ENCODE results near the gene SGPP1. TPM values are rescaled to one million over a fixed set of nuclear protein-coding genes. Genes with fewer than 3 reads are reported as not detected.

The SGPP1 gene
- 38.0 TPM in 2 replicates for total RNA-seq

DNA sequence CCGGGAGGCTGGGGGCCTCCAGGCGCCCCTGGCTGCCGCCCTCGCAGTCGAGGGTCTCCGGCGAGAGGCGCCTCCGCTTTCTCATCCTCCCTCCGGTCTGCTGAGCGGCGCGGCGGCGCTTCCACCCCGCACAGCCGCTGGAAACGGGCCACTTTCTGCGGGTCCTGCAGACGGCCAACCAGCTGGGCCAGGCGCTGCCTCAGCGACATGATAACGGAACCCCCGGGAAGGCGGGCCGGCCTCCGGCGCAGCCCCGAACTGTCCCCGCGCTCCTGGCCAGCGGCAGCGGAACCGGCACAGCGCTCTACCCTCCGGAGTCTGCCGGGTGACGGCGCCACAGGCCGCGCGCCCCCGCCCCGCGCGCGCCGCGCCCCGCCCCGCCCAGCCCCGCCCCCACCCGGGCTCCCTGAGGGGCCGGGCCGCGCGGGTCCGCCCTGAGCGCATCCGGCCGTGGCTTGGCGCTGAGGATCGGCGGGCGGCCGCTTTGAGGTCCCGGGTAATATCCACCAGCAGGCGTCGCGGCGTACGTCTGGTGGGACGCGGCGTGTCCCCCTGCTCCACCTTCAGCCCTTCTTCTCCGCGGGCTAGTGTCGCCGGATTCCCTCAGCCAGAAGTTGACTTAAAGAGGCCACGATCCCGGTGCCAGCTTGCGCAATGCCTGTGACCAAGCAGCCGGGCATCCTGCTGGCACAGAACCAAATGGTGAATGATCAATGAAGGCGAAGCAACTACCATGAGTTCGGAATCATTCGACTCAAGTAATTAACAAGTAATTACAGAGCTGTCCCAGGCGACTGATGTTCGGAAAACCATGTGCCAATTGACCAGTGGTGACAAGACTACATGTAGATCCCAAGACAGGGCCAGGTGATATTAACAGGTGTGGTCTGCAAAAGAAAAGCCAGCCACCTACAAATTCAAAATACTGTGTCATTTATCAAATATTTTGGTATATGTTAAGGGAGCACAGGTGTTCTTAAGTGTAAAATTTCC, at the start of gene SGPP1:
SGPP1 (minus strand) TSS at position 330 of the 993 bp plus-strand sequence; CDS start at position 209, 121 bp downstream.
- peaks cover 3% of the 10 kb centered on the region for H3K27me3 ChIP-seq (ENCODE audit: insufficient read depth, low read length)
- peak within 1 kb of the TSS; percentile 91 for H2AFZ ChIP-seq (ENCODE audit: low read length)
- peak; percentile 18 for TF ChIP-seq CTCF (IDR thresholded peaks at IDR 0.05; ENCODE audit: extremely low read depth, low read depth, low read length)
- peak within 1 kb of the TSS; percentile 75 for H3K27ac ChIP-seq (ENCODE audit: low read depth, low read length)
- peaks cover 7% of the 10 kb centered on the region for H4K20me1 ChIP-seq (ENCODE audit: insufficient read depth, low read length)
- H3K4me1 ChIP-seq (ENCODE audit: insufficient read depth, low read length), result peaks cover 4% of the 10 kb centered on the region
- peak within 1 kb of the TSS; percentile 92 for H3K4me2 ChIP-seq (ENCODE audit: insufficient read depth, low read length)
- H3K79me2 ChIP-seq (ENCODE audit: insufficient read depth, low read length), result peaks cover 44% of the 10 kb centered on the region
- no peaks in the 10 kb centered on the region for H3K9me3 ChIP-seq (ENCODE audit: low read depth, low read length)
- H3K36me3 ChIP-seq (ENCODE audit: insufficient read depth, low read length), result no peaks in the 10 kb centered on the region
- peak within 1 kb of the TSS; percentile 96 for H3K4me3 ChIP-seq (ENCODE audit: insufficient read depth, low read length)
- peak; percentile 97 for DNase-seq (ENCODE audit: insufficient read length, low spot score, missing footprints)

- Histone ChIP-seq H3K9me3 (ENCODE audit: low read depth, low read length) (no peaks in the 10 kb centered on the region), H2AFZ (ENCODE audit: low read length) (no peak overlapping the region), H3K79me2 (ENCODE audit: insufficient read depth, low read length) (no peaks in the 10 kb centered on the region), H3K27me3 (ENCODE audit: insufficient read depth, low read length) (no peaks in the 10 kb centered on the region), H3K4me2 (ENCODE audit: insufficient read depth, low read length) (no peak overlapping the region), H4K20me1 (ENCODE audit: insufficient read depth, low read length) (no peaks in the 10 kb centered on the region), H3K4me3 (ENCODE audit: insufficient read depth, low read length) (no peak overlapping the region), H3K36me3 (ENCODE audit: insufficient read depth, low read length) (no peaks in the 10 kb centered on the region), H3K4me1 (ENCODE audit: insufficient read depth, low read length) (peaks cover 6% of the 10 kb centered on the region), H3K27ac (ENCODE audit: low read depth, low read length) (no peak overlapping the region)
- DNase-seq (ENCODE audit: insufficient read length, low spot score, missing footprints), result peak; percentile 84
- no peak for TF ChIP-seq CTCF (IDR thresholded peaks at IDR 0.05; ENCODE audit: extremely low read depth, low read depth, low read length)
Measured at GRCh38 chr14:63777024-63777423, 49.2 kb upstream of the SGPP1 start.

- Histone ChIP-seq H3K4me3 (ENCODE audit: insufficient read depth, low read length) (no peak overlapping the region), H3K27ac (ENCODE audit: low read depth, low read length) (no peak overlapping the region), H3K9me3 (ENCODE audit: low read depth, low read length) (no peaks in the 10 kb centered on the region), H3K36me3 (ENCODE audit: insufficient read depth, low read length) (no peaks in the 10 kb centered on the region), H3K4me1 (ENCODE audit: insufficient read depth, low read length) (peaks cover 6% of the 10 kb centered on the region), H3K27me3 (ENCODE audit: insufficient read depth, low read length) (no peaks in the 10 kb centered on the region), H2AFZ (ENCODE audit: low read length) (peak overlapping the region; percentile 44), H4K20me1 (ENCODE audit: insufficient read depth, low read length) (no peaks in the 10 kb centered on the region), H3K4me2 (ENCODE audit: insufficient read depth, low read length) (no peak overlapping the region), H3K79me2 (ENCODE audit: insufficient read depth, low read length) (no peaks in the 10 kb centered on the region)
- no peak for TF ChIP-seq CTCF (IDR thresholded peaks at IDR 0.05; ENCODE audit: extremely low read depth, low read depth, low read length)
- DNase-seq (ENCODE audit: insufficient read length, low spot score, missing footprints), result no peak
Measured at GRCh38 chr14:63773504-63773903, 45.6 kb upstream of the SGPP1 start.

GRCh38 chr14:63770187-63770807, 42.4 kb upstream of the SGPP1 start:
- Histone ChIP-seq H4K20me1 (ENCODE audit: insufficient read depth, low read length) (no peaks in the 10 kb centered on the region), H3K4me2 (ENCODE audit: insufficient read depth, low read length) (no peak overlapping the region), H3K27ac (ENCODE audit: low read depth, low read length) (no peak overlapping the region), H3K9me3 (ENCODE audit: low read depth, low read length) (no peaks in the 10 kb centered on the region), H3K4me1 (ENCODE audit: insufficient read depth, low read length) (no peaks in the 10 kb centered on the region), H3K4me3 (ENCODE audit: insufficient read depth, low read length) (no peak overlapping the region), H2AFZ (ENCODE audit: low read length) (no peak overlapping the region), H3K27me3 (ENCODE audit: insufficient read depth, low read length) (no peaks in the 10 kb centered on the region), H3K79me2 (ENCODE audit: insufficient read depth, low read length) (no peaks in the 10 kb centered on the region), H3K36me3 (ENCODE audit: insufficient read depth, low read length) (no peaks in the 10 kb centered on the region)
- peak; percentile 79 for TF ChIP-seq CTCF (IDR thresholded peaks at IDR 0.05; ENCODE audit: extremely low read depth, low read depth, low read length)
- peak; percentile 81 for DNase-seq (ENCODE audit: insufficient read length, low spot score, missing footprints)

Measured in osteoblast (primary cell).